Spleen (tissue), 11 donors: Measurements from ENCODE around the gene ATP13A4. TPM values are rescaled to one million over a fixed set of nuclear protein-coding genes. Genes with fewer than 3 reads are reported as not detected.

Experiments
- DNase-seq: peaks from one replicate; pipeline ENCODE4 v3.0.0-alpha.2; 2020
- H3K27ac ChIP-seq, 8 donors: fragments of 200-600 bp; sonication (generic) in 7 of 8; 1 replicate in 4 of 8; 2 replicates in 4 of 8; pipeline versions ENCODE4 v1.5.0 to v1.8.0; 2016 to 2021; ENCODE audit warnings: inconsistent platforms in 4 of 8, mild to moderate bottlenecking in 4 of 8, moderate library complexity in 1 of 8
- H3K27me3 ChIP-seq, 7 donors: fragments of 200-600 bp; sonication (generic) in 6 of 7; replicated peaks in 1 of 7; 1 replicate in 4 of 7; 2 replicates in 3 of 7; pipeline versions ENCODE4 v1.5.0 to v1.8.0; 2016 to 2021; ENCODE audit warnings: inconsistent platforms in 3 of 7, mild to moderate bottlenecking in 1 of 7
- H3K36me3 ChIP-seq, 6 donors: fragments of 200-600 bp; sonication (generic) in 5 of 6; 1 replicate in 4 of 6; 2 replicates in 2 of 6; pipeline versions ENCODE4 v1.5.0 to v1.8.0; 2016 to 2021; ENCODE audit warnings: inconsistent platforms in 2 of 6
- H3K4me1 ChIP-seq, 6 donors: fragments of 200-600 bp; sonication (generic) in 5 of 6; 1 replicate in 3 of 6; 2 replicates in 3 of 6; pipeline versions ENCODE4 v1.5.0 to v1.8.0; 2016 to 2021; ENCODE audit warnings: inconsistent platforms in 3 of 6
- H3K4me3 ChIP-seq, 8 donors: fragments of 200-600 bp; sonication (generic) in 7 of 8; 1 replicate in 4 of 8; 2 replicates in 4 of 8; pipeline versions ENCODE4 v1.5.0 to v1.8.0; 2016 to 2021; ENCODE audit warnings: inconsistent platforms in 4 of 8, mild to moderate bottlenecking in 4 of 8, moderate library complexity in 2 of 8
- H3K9me3 ChIP-seq, 8 donors: fragments of 200-600 bp; sonication (generic) in 7 of 8; 1 replicate in 4 of 8; 2 replicates in 4 of 8; pipeline versions ENCODE4 v1.5.0 to v1.8.0; 2016 to 2021; ENCODE audit warnings: inconsistent platforms in 4 of 8
- POLR2A ChIP-seq, 3 donors: fragments of 450-650 bp; IDR thresholded peaks; one replicate each; pipeline ENCODE4 v1.5.1; 2017; ENCODE audit warnings: antibody characterized with exemption in 3 of 3, mild to moderate bottlenecking in 1 of 3
- POLR2AphosphoS5 ChIP-seq, 3 donors: sonication (generic); formaldehyde crosslinking; IDR thresholded peaks; one replicate each; pipeline ENCODE4 v1.5.1; 2017; ENCODE audit warnings: antibody characterized with exemption in 3 of 3
- WGBS, 5 donors: extraction: QIAGEN DNeasy Blood & Tissue Kit in 3 of 5; methylation state at CpG; one replicate each; pipeline versions ENCODE4 v1.1.5 to v1.1.7; 2013 to 2018; 5-methylcytosine and 5-hydroxymethylcytosine counted together
- intact Hi-C: fragments of 100-400 bp; cut with DNase I; formaldehyde crosslinking; loops from one replicate; pipeline ENCODE4 v1.15.0; 2023; ENCODE audit warnings: low total_unique reads
- polyA plus RNA-seq, 3 donors: library from polyadenylated mRNA; stranded (reverse); fragments of 200-250 nt; gene quantifications; one replicate each; pipeline ENCODE4 v1.2.1, GENCODE V29; 2013
- total RNA-seq, 7 donors: library from RNA; depleted of rRNA in 3 of 7; stranded (reverse); fragments of >200 nt in 3 of 7; fragmentation: NEBNext Ultra II Directional in 4 of 7; extraction: Animal tissue kit (Norgen Biotek cat#: 25700) in 4 of 7; gene quantifications; one replicate each; pipeline versions ENCODE4 v1.1.0 to v1.2.1, GENCODE V29; 2016 to 2021
- TF ChIP-seq, protein P1 (sequence below), 11 experiments: fragments of 200-600 bp in 7 of 11; fragments of 450-650 bp in 4 of 11; sonication (generic) in 4 of 11; IDR thresholded peaks in 8 of 11; conservative IDR thresholded peaks in 3 of 11; 1 replicate in 7 of 11; 2 replicates in 4 of 11; pipeline versions ENCODE4 v1.4.0 to v1.8.0; 2016 to 2021; ENCODE audit warnings: antibody characterized with exemption in 11 of 11, inconsistent platforms in 4 of 11, mild to moderate bottlenecking in 1 of 11
- donor health status: healthy with polysubstance abuse.
- donor health status: DM: no; HTN: no; CAD: no; lungs with moderate emphysema.
- donor health status: DM: no; HTN: no; CAD: no.
- donor health status: Bipolar disorder and iron deficiency.
- donor health status: healthy.
- donor health status: DM: no; HTN: no; CAD: no.
- donor health status: DM: yes; HTN: yes; CAD: no.

The ATP13A4 gene
- total and polyA plus RNA-seq, 10 donors: 0.24 to 8.4 (median 1.5) TPM

- DNase-seq: peak; percentile 98
- intact Hi-C loops: no loop called here
- H3K9me3 ChIP-seq: no peaks in the 10 kb centered on the region
- 0 to 1% (median 1%) methylated on average over 33 to 55 of the region's 55 CpGs for WGBS, 5 donors
- H3K36me3 ChIP-seq: peaks cover 0 to 18% (median 5%) of the 10 kb centered on the region in 6 donors
- no peaks in the 10 kb centered on the region for H3K27me3 ChIP-seq
- peaks cover 23 to 56% (median 37%) of the 10 kb centered on the region in 6 donors for H3K4me1 ChIP-seq
- H3K4me3 ChIP-seq: peak within 1 kb of the TSS; percentile 47 to 96 (median 85)
- TF ChIP-seq POLR2AphosphoS5 (IDR thresholded peaks at IDR 0.05) (peak; percentile 96 to 98 (median 97)), POLR2A (IDR thresholded peaks at IDR 0.05) (peak in 2 of 3 donors; percentile 43 to 54)
- TF ChIP-seq, protein P1, sequence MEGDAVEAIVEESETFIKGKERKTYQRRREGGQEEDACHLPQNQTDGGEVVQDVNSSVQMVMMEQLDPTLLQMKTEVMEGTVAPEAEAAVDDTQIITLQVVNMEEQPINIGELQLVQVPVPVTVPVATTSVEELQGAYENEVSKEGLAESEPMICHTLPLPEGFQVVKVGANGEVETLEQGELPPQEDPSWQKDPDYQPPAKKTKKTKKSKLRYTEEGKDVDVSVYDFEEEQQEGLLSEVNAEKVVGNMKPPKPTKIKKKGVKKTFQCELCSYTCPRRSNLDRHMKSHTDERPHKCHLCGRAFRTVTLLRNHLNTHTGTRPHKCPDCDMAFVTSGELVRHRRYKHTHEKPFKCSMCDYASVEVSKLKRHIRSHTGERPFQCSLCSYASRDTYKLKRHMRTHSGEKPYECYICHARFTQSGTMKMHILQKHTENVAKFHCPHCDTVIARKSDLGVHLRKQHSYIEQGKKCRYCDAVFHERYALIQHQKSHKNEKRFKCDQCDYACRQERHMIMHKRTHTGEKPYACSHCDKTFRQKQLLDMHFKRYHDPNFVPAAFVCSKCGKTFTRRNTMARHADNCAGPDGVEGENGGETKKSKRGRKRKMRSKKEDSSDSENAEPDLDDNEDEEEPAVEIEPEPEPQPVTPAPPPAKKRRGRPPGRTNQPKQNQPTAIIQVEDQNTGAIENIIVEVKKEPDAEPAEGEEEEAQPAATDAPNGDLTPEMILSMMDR (IDR thresholded peaks at IDR 0.05 in 8 of 11, conservative IDR thresholded peaks at IDR 0.05 in 3 of 11): peak in 4 of 11 experiments; percentile 21 to 32 (median 24)
- peak within 1 kb of the TSS; percentile 80 to 93 (median 90) for H3K27ac ChIP-seq
Measured at GRCh38 chr3:193592841-193593667, 38.4 kb upstream of the ATP13A4 start, which contains the start of gene OPA1. OPA1 (plus strand) TSS chr3:193593208; CDS start chr3:193593378, 170 bp downstream.

DNA sequence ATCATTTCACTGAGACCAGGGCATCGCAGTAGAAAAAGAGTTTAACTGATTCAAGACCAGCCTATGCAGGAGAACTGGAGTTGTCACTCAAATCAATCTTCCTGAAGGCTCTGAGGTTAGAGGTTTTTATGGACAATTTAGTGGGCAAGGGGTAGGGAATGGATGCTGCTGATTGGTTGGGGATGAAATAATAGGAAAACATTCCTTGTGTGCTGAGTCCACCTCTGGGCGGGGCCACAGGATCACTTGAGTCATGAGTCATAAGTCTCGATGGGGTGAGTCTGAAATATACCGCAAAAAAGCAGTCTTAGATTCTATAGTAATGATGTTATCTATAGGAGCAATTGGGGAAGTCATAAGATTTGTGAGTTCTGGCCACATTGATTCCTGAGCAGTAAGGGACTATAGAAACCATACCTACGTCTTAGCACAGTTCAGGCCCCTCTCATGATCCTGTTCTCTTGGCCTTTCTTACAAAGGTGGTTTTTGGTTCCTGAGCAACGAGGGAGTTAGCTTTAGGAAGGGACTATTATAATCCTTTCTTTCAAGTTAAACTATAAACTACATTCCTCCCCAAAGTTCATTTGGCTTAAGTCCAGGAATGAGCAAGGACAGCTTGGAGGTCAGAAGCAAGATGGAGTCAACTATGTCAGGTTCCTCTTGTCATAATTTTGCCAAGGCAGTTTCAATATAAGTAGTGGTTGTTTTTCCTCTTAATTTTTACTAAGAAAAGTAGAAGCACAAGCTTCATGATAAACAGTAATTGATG, 35.6 kb upstream of the ATP13A4 start:
- intact Hi-C loops: no loop called here
- WGBS, 5 donors: 82 to 91% (median 86%) methylated on average over 6 of the region's 6 CpGs

DNA sequence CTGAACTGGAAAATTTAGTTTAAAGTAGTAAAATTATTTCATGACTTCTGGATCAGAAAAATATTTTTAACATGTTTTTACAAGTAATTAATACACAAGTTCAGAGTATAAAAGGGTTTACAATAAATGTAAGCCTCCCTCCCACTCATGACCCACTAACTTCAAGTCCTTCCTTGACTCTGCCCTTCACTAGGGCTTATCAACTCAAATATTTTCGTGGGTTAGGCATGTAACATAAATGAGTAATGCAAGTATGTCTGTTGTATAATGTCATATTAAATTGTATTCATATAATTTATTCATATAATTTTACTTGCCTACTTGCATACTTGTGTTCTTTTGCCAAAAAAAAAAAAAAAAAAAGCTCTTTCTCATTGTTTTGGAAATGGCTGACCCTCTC, 34.9 kb upstream of the ATP13A4 start:
- no peaks in the 10 kb centered on the region for H3K9me3 ChIP-seq
- DNase-seq: no peak
- no peak overlapping the region for H3K27ac ChIP-seq
- WGBS, 5 donors: 51 to 74% (median 53%) methylated on average over 1 of the region's 1 CpG
- TF ChIP-seq POLR2AphosphoS5 (IDR thresholded peaks at IDR 0.05): no peak
- no peak for TF ChIP-seq POLR2A (IDR thresholded peaks at IDR 0.05)
- TF ChIP-seq, protein P1 (IDR thresholded peaks at IDR 0.05 in 8 of 11, conservative IDR thresholded peaks at IDR 0.05 in 3 of 11): no peak
- H3K36me3 ChIP-seq: no peaks in the 10 kb centered on the region
- intact Hi-C loops: no loop called here
- peaks cover 13 to 25% (median 17%) of the 10 kb centered on the region in 6 donors for H3K4me1 ChIP-seq
- H3K4me3 ChIP-seq: no peak overlapping the region
- no peaks in the 10 kb centered on the region for H3K27me3 ChIP-seq

More for the DNA sequence above, 35.6 kb upstream of the ATP13A4 start:
- no peak for TF ChIP-seq POLR2AphosphoS5 (IDR thresholded peaks at IDR 0.05)
- TF ChIP-seq POLR2A (IDR thresholded peaks at IDR 0.05): no peak
- TF ChIP-seq, protein P1 (IDR thresholded peaks at IDR 0.05 in 8 of 11, conservative IDR thresholded peaks at IDR 0.05 in 3 of 11): no peak
- Histone ChIP-seq H3K4me3 (no peak overlapping the region), H3K9me3 (no peaks in the 10 kb centered on the region), H3K27ac (no peak overlapping the region), H3K4me1 (peaks cover 17 to 32% (median 24%) of the 10 kb centered on the region in 6 donors), H3K27me3 (no peaks in the 10 kb centered on the region), H3K36me3 (no peaks in the 10 kb centered on the region)
- no peak for DNase-seq
